Measurements from ENCODE around the gene PARD6B. TPM values are rescaled to one million over a fixed set of nuclear protein-coding genes. Genes with fewer than 3 reads are reported as not detected.
A peak's percentile ranks its signal among the peaks of the same experiment; 100 is the strongest.

PARD6B gene
- total and polyA plus RNA-seq, 2 of the 4 experiments (the other 2 are of a cell fraction): 0.17 to 0.90 TPM

GRCh38 chr20:50746138-50746940, 15.0 kb downstream of the PARD6B start (continued):
- TF ChIP-seq, protein P1, sequence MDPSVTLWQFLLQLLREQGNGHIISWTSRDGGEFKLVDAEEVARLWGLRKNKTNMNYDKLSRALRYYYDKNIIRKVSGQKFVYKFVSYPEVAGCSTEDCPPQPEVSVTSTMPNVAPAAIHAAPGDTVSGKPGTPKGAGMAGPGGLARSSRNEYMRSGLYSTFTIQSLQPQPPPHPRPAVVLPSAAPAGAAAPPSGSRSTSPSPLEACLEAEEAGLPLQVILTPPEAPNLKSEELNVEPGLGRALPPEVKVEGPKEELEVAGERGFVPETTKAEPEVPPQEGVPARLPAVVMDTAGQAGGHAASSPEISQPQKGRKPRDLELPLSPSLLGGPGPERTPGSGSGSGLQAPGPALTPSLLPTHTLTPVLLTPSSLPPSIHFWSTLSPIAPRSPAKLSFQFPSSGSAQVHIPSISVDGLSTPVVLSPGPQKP (IDR thresholded peaks at IDR 0.05; ENCODE audit: borderline replicate concordance, low read depth, low read length): no peak

DNA sequence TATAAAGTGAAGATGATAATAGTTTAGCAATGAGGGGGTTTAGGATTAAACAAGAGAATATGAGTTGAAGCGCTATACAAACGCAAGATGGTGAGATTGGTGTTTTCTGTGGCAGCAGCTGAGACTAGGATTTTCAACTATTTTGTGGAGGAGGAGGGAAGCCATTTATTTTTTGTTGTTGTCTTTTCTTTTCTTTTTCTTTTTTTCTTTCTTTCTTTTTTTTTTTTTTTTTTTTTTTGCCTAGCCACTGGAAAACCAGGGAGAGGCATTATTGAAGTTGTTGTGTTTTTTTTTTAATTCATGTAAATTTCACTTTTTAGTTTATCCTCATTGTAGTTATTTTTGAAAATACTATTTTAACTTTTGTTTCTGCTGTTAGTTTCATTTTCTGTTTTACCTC, 15.9 kb downstream of the PARD6B start:
- BruUV-seq (replicated peaks): no TSS peak
- POLR2A ChIA-PET (ENCODE audit: unreplicated experiment): no interaction called here
- dilution Hi-C loops (cut with HindIII; ENCODE audit: low sequenced_read_pairs, unreplicated experiment) (no loop called here), intact Hi-C loops (cut with micrococcal nuclease) (loop anchor here (10.0 kb wide), 1 partner anchor 282 kb away; no protein-coding TSS in a partner anchor), in situ Hi-C loops (cut with MboI; ENCODE audit: low sequenced_read_pairs) (loop anchor here (10.0 kb wide), 2 partner anchors 282 to 562 kb away; no protein-coding TSS in a partner anchor)
- no peak overlapping the region for H2BK120ac ChIP-seq (ENCODE audit: low read depth, low read length)
- no peaks in the 10 kb centered on the region; a peak in 1 of 4 replicates for H3K79me1 ChIP-seq (ENCODE audit: low read depth in 1 of 2, low read length in 2 of 2)
- H2AFZ ChIP-seq (replicated peaks; ENCODE audit: low read length, poor library complexity): no peak overlapping the region
- H4K5ac ChIP-seq (ENCODE audit: low read depth, low read length): peak overlapping the region; percentile 54; the same call in 1 of the 2 replicates
- peaks cover 4% of the 10 kb centered on the region; the same call in 1 of the 2 replicates for H3K9me1 ChIP-seq (ENCODE audit: insufficient read depth, low read length)
- no peak overlapping the region for H4K91ac ChIP-seq (ENCODE audit: insufficient read depth, low read depth, low read length)
- no peaks in the 10 kb centered on the region for H3K36me3 ChIP-seq (ENCODE audit: control insufficient read depth, insufficient read depth, low read length)
- H3K14ac ChIP-seq (replicated peaks; ENCODE audit: low read depth, low read length): 0 out of 2 replicates have a peak overlapping the region, but pooled peaks have one; percentile 55
- H3K4me2 ChIP-seq (ENCODE audit: low read depth, low read length): no peak overlapping the region; the same call in 1 of the 2 replicates
- H2BK15ac ChIP-seq (ENCODE audit: low read depth, low read length): no peak overlapping the region
- no peaks in the 10 kb centered on the region for H3K9me3 ChIP-seq (ENCODE audit: control insufficient read depth, insufficient read depth, low read length)
- H3K9ac ChIP-seq (ENCODE audit: low read depth, low read length): no peak overlapping the region
- no peak overlapping the region for H3K4me3 ChIP-seq (ENCODE audit: insufficient read depth, low read depth, low read length)
- H3K56ac ChIP-seq (ENCODE audit: extremely low read depth, insufficient read depth, low read length): no peak overlapping the region
- H3K27me3 ChIP-seq (ENCODE audit: control insufficient read depth, insufficient read depth, low read length): no peaks in the 10 kb centered on the region
- no peak overlapping the region for H2BK5ac ChIP-seq (ENCODE audit: low read depth, low read length, poor library complexity, severe bottlenecking)
- H3K4ac ChIP-seq (ENCODE audit: low read depth, low read length): no peak overlapping the region
- H2AK5ac ChIP-seq (ENCODE audit: low read depth, low read length): no peak overlapping the region
- H3K18ac ChIP-seq (ENCODE audit: low read depth, low read length): 0 out of 2 replicates have a peak overlapping the region, but pooled peaks have one; percentile 76
- TF ChIP-seq RCOR1 (IDR thresholded peaks at IDR 0.05; ENCODE audit: insufficient replicate concordance, low read length) (no peak), SMC3 (IDR thresholded peaks at IDR 0.05; ENCODE audit: low read depth, low read length) (no peak), NFE2L2 (IDR thresholded peaks at IDR 0.05; ENCODE audit: low read depth, low read length) (no peak), CEBPB (IDR thresholded peaks at IDR 0.05; ENCODE audit: low read depth, low read length) (no peak), MAFK (IDR thresholded peaks at IDR 0.05; ENCODE audit: low read depth, low read length) (no peak), CTCF (conservative IDR thresholded peaks at IDR 0.05; ENCODE audit: low read depth, low read length) (no peak), MXI1 (IDR thresholded peaks at IDR 0.05; ENCODE audit: borderline replicate concordance, low read depth, low read length) (no peak), BHLHE40 (IDR thresholded peaks at IDR 0.05; ENCODE audit: low read depth, low read length) (no peak), RFX5 (IDR thresholded peaks at IDR 0.05; ENCODE audit: low read depth, low read length) (no peak), POLR2A (IDR thresholded peaks at IDR 0.05; ENCODE audit: low read depth, low read length) (no peak)
- no peak overlapping the region for H2BK20ac ChIP-seq (ENCODE audit: low read depth, low read length)
- CTCF ChIA-PET: interaction anchor here (1.5 kb wide), 1 partner anchor 95 kb away, joined by 4 read pairs; no protein-coding TSS in a partner anchor
- H3K23ac ChIP-seq (ENCODE audit: low read depth, low read length): peak overlapping the region; percentile 87; the same call in 1 of the 2 replicates
- ATAC-seq (ENCODE audit: low read depth) (no peak), DNase-seq (no peak)
- peaks cover 11% of the 10 kb centered on the region for H3K4me1 ChIP-seq (ENCODE audit: control insufficient read depth, insufficient read depth, low read length)
- H3K27ac ChIP-seq (ENCODE audit: insufficient read depth, low read length): no peak overlapping the region
- no peaks in the 10 kb centered on the region for H4K20me1 ChIP-seq (ENCODE audit: insufficient read depth, low read length)
- 100% methylated on average over 1 of the region's 2 CpGs; no CpG with 5 or more reads in 1 of the 2 experiments for WGBS, 2 experiments (ENCODE audit: extremely low coverage in 2 of 2, insufficient read length in 1 of 2)
- no peak overlapping the region for H2AK9ac ChIP-seq (replicated peaks; ENCODE audit: low read depth, low read length, poor library complexity)
- H4K8ac ChIP-seq (ENCODE audit: low read depth in 2 of 2, low read length in 2 of 2): peak overlapping the region in 1 of 2 experiments; percentile 50; a peak in 1 of 4 replicates
